ENCODE data around the gene ACTR3C. TPM values are rescaled to one million over a fixed set of nuclear protein-coding genes. Genes with fewer than 3 reads are reported as not detected.
"Not testable (repeated sequence)": the region's sequence is repeated elsewhere in the genome, so short reads cannot be mapped to it uniquely, and the experiment has no call there.

ACTR3C gene
- total RNA-seq, 1 experiment from 2014 or later, result 3.6 TPM

- POLR2A ChIA-PET, result no interaction called here
- intact Hi-C loops (cut with micrococcal nuclease), result no loop called here
- Mint-ChIP-seq H3K4me3 (ENCODE audit: unreplicated experiment) (no peak overlapping the region), H3K4me1 (ENCODE audit: insufficient read depth, unreplicated experiment) (peaks cover 17% of the 10 kb centered on the region), H3K9me3 (ENCODE audit: unreplicated experiment) (peaks cover 4% of the 10 kb centered on the region), H3K27me3 (ENCODE audit: insufficient read depth, unreplicated experiment) (no peaks in the 10 kb centered on the region), H3K27ac (ENCODE audit: low read depth, unreplicated experiment) (no peak overlapping the region), H3K36me3 (ENCODE audit: insufficient read depth, unreplicated experiment) (peaks cover 7% of the 10 kb centered on the region)
- BruUV-seq (replicated peaks), result no TSS peak
- no peak for DNase-seq (ENCODE audit: unreplicated experiment)
- CTCF ChIA-PET, result interaction anchor here (0.6 to 1.1 kb wide), 3 partner anchors 40 to 1005 kb away, joined by 3 read pairs; no protein-coding TSS in a partner anchor
- no peak for TF ChIP-seq CTCF (IDR thresholded peaks at IDR 0.05; ENCODE audit: unreplicated experiment)
These were observed 10.0 kb downstream of the ACTR3C start for GRCh38 chr7:150313367-150313809.

- H3K9me3 Mint-ChIP-seq (ENCODE audit: unreplicated experiment); H3K4me3 Mint-ChIP-seq (ENCODE audit: unreplicated experiment); BruUV-seq (replicated peaks); intact Hi-C loops (cut with micrococcal nuclease); H3K36me3 Mint-ChIP-seq (ENCODE audit: insufficient read depth, unreplicated experiment); POLR2A ChIA-PET; H3K27ac Mint-ChIP-seq (ENCODE audit: low read depth, unreplicated experiment); H3K27me3 Mint-ChIP-seq (ENCODE audit: insufficient read depth, unreplicated experiment): not testable (repeated sequence)
- CTCF ChIA-PET, result interaction anchor here (1.1 to 1.2 kb wide), 2 partner anchors 41 to 43 kb away, joined by 3 to 4 read pairs; no protein-coding TSS in a partner anchor
- DNase-seq (ENCODE audit: unreplicated experiment), result peak; percentile 38
- peaks cover 20% of the 10 kb centered on the region for H3K4me1 Mint-ChIP-seq (ENCODE audit: insufficient read depth, unreplicated experiment)
These were observed 10.5 kb downstream of the ACTR3C start for GRCh38 chr7:150312649-150313366.

- ChIA-PET CTCF (interaction anchor here (1.2 kb wide), 1 partner anchor 45 kb away, joined by 4 read pairs; no protein-coding TSS in a partner anchor), POLR2A (no interaction called here)
- peaks cover 14% of the 10 kb centered on the region for H3K9me3 Mint-ChIP-seq (ENCODE audit: unreplicated experiment)
- H3K27me3 Mint-ChIP-seq (ENCODE audit: insufficient read depth, unreplicated experiment), result no peaks in the 10 kb centered on the region
- H3K36me3 Mint-ChIP-seq (ENCODE audit: insufficient read depth, unreplicated experiment), result peaks cover 7% of the 10 kb centered on the region
- DNase-seq (ENCODE audit: unreplicated experiment), result no peak
- intact Hi-C loops (cut with micrococcal nuclease), result no loop called here
- peaks cover 21% of the 10 kb centered on the region for H3K4me1 Mint-ChIP-seq (ENCODE audit: insufficient read depth, unreplicated experiment)
- no peak overlapping the region for H3K27ac Mint-ChIP-seq (ENCODE audit: low read depth, unreplicated experiment)
- BruUV-seq (replicated peaks), result no TSS peak
- no peak overlapping the region for H3K4me3 Mint-ChIP-seq (ENCODE audit: unreplicated experiment)
- no peak for TF ChIP-seq CTCF (IDR thresholded peaks at IDR 0.05; ENCODE audit: unreplicated experiment)
These were observed 11.6 kb downstream of the ACTR3C start for GRCh38 chr7:150311711-150312110.

GRCh38 chr7:150311146-150311545, 12.2 kb downstream of the ACTR3C start:
- CTCF ChIA-PET, result no interaction called here

More at GRCh38 chr7:150311146-150311545, 12.2 kb downstream of the ACTR3C start:
- intact Hi-C loops (cut with micrococcal nuclease), result no loop called here
- H3K4me3 Mint-ChIP-seq (ENCODE audit: unreplicated experiment), result no peak overlapping the region
- H3K36me3 Mint-ChIP-seq (ENCODE audit: insufficient read depth, unreplicated experiment), result peaks cover 7% of the 10 kb centered on the region
- TF ChIP-seq CTCF (IDR thresholded peaks at IDR 0.05; ENCODE audit: unreplicated experiment), result no peak
- peaks cover 14% of the 10 kb centered on the region for H3K9me3 Mint-ChIP-seq (ENCODE audit: unreplicated experiment)
- no peak overlapping the region for H3K27ac Mint-ChIP-seq (ENCODE audit: low read depth, unreplicated experiment)
- BruUV-seq (replicated peaks), result no TSS peak
- DNase-seq (ENCODE audit: unreplicated experiment), result no peak
- peaks cover 21% of the 10 kb centered on the region for H3K4me1 Mint-ChIP-seq (ENCODE audit: insufficient read depth, unreplicated experiment)
- POLR2A ChIA-PET, result no interaction called here
- H3K27me3 Mint-ChIP-seq (ENCODE audit: insufficient read depth, unreplicated experiment), result no peaks in the 10 kb centered on the region

Data from MCF 10A (cell line).